Upper lobe of right lung (tissue), 1 donor: Measurements from ENCODE around the gene CARHSP1. TPM values are rescaled to one million over a fixed set of nuclear protein-coding genes. Genes with fewer than 3 reads are reported as not detected.

Source experiments
- ATAC-seq: fragments of 200-7000 bp; cut with Tn5 transposase; one replicate; pipeline ENCODE4 v1.9.1; 2020; ENCODE audit warnings: mild to moderate bottlenecking, moderate library complexity
- DNase-seq: peaks from one replicate; pipeline ENCODE4 v3.0.0-alpha.2; 2020
- H3K27ac ChIP-seq: fragments of 200-600 bp; one replicate; pipeline ENCODE4 v1.8.0; 2022
- H3K27me3 ChIP-seq: fragments of 200-600 bp; one replicate; pipeline ENCODE4 v1.8.0; 2022; ENCODE audit warnings: mild to moderate bottlenecking
- H3K36me3 ChIP-seq: fragments of 200-600 bp; one replicate; pipeline ENCODE4 v1.8.0; 2022
- H3K4me1 ChIP-seq: fragments of 200-600 bp; one replicate; pipeline ENCODE4 v1.8.0; 2022
- H3K4me3 ChIP-seq: fragments of 200-600 bp; one replicate; pipeline ENCODE4 v1.8.0; 2022; ENCODE audit warnings: mild to moderate bottlenecking
- H3K9me3 ChIP-seq: fragments of 200-600 bp; one replicate; pipeline ENCODE4 v1.8.0; 2022
- CTCF ChIP-seq: fragments of 200-600 bp; IDR thresholded peaks from one replicate; pipeline ENCODE4 v1.8.0; 2022; ENCODE audit warnings: antibody characterized with exemption
- intact Hi-C: fragments of 100-400 bp; cut with DNase I; formaldehyde crosslinking; loops from one replicate; pipeline ENCODE4 v1.11.0; 2022
- total RNA-seq: library from RNA; stranded (reverse); fragmentation: NEBNext Ultra II Directional; extraction: Animal tissue kit (Norgen Biotek cat#: 25700); gene quantifications from one replicate; pipeline ENCODE4 v1.2.1, GENCODE V29; 2021
- donor health status: DM: no; HTN: yes; CAD: no; lungs with severe emphysema.

CARHSP1 gene
- total RNA-seq, 1 donor from 2014 or later = 103 TPM

GRCh38 chr16:8905168-8905762 is 36.5 kb upstream of the CARHSP1 start:
- no peaks in the 10 kb centered on the region for H3K4me1 ChIP-seq
- intact Hi-C loops = no loop called here
- TF ChIP-seq CTCF = peak; percentile 26
- DNase-seq (no peak), ATAC-seq (peak; percentile 31)
- H3K9me3 ChIP-seq = no peaks in the 10 kb centered on the region
- peaks cover 100% of the 10 kb centered on the region for H3K36me3 ChIP-seq
- no peak overlapping the region for H3K4me3 ChIP-seq
- no peak overlapping the region for H3K27ac ChIP-seq
- no peaks in the 10 kb centered on the region for H3K27me3 ChIP-seq

- Histone ChIP-seq H3K4me3 (no peak overlapping the region), H3K9me3 (no peaks in the 10 kb centered on the region), H3K36me3 (peaks cover 100% of the 10 kb centered on the region), H3K4me1 (no peaks in the 10 kb centered on the region), H3K27ac (no peak overlapping the region), H3K27me3 (no peaks in the 10 kb centered on the region)
- no peak for DNase-seq
- TF ChIP-seq CTCF = no peak
- intact Hi-C loops = no loop called here
- ATAC-seq = no peak
These were observed 35.2 kb upstream of the CARHSP1 start for GRCh38 chr16:8904018-8904430.

GRCh38 chr16:8903004-8903403 is 34.2 kb upstream of the CARHSP1 start:
- H3K27ac ChIP-seq = no peak overlapping the region
- ATAC-seq = no peak
- no peak overlapping the region for H3K4me3 ChIP-seq
- intact Hi-C loops = no loop called here
- no peaks in the 10 kb centered on the region for H3K9me3 ChIP-seq
- no peaks in the 10 kb centered on the region for H3K4me1 ChIP-seq
- H3K36me3 ChIP-seq = peaks cover 100% of the 10 kb centered on the region
- H3K27me3 ChIP-seq = no peaks in the 10 kb centered on the region
- no peak for TF ChIP-seq CTCF
- no peak for DNase-seq

GRCh38 chr16:8901320-8901861 is 32.6 kb upstream of the CARHSP1 start:
- H3K27ac ChIP-seq = no peak overlapping the region
- intact Hi-C loops = no loop called here
- H3K4me3 ChIP-seq = no peak overlapping the region
- ATAC-seq = no peak
- TF ChIP-seq CTCF = no peak
- H3K36me3 ChIP-seq = peaks cover 100% of the 10 kb centered on the region
- H3K9me3 ChIP-seq = no peaks in the 10 kb centered on the region
- no peaks in the 10 kb centered on the region for H3K27me3 ChIP-seq
- no peak for DNase-seq
- no peaks in the 10 kb centered on the region for H3K4me1 ChIP-seq

- Histone ChIP-seq H3K4me1 (no peaks in the 10 kb centered on the region), H3K9me3 (no peaks in the 10 kb centered on the region), H3K27me3 (no peaks in the 10 kb centered on the region), H3K4me3 (no peak overlapping the region), H3K27ac (no peak overlapping the region), H3K36me3 (peaks cover 100% of the 10 kb centered on the region)
- ATAC-seq (no peak), DNase-seq (no peak)
- no peak for TF ChIP-seq CTCF
- intact Hi-C loops = no loop called here
These were observed 31.5 kb upstream of the CARHSP1 start for GRCh38 chr16:8900343-8900742.
